Trophoblast cell (in vitro differentiated cells and primary cell): ENCODE results near the gene BOD1L1.

Experiments used
- DNase-seq, 2 donors: peaks; one replicate each; pipeline ENCODE4 v3.0.0-alpha.2; 2016
- H2AFZ ChIP-seq: 2 replicates; pipeline ENCODE4 v1.6.1; 2013; ENCODE audit warnings: low read length, moderate library complexity, mild to moderate bottlenecking; ENCODE audit not compliant: insufficient read depth, poor library complexity
- H2AK5ac ChIP-seq: 2 replicates; pipeline ENCODE4 v1.6.1; 2013; ENCODE audit warnings: mild to moderate bottlenecking, low read length
- H2BK120ac ChIP-seq: 2 replicates; pipeline ENCODE4 v1.6.1; 2013; ENCODE audit warnings: low read length, mild to moderate bottlenecking, moderate library complexity; ENCODE audit not compliant: insufficient read depth, poor library complexity
- H2BK12ac ChIP-seq: 2 replicates; pipeline ENCODE4 v1.6.1; 2013; ENCODE audit warnings: mild to moderate bottlenecking, low read length, moderate library complexity
- H2BK5ac ChIP-seq: 2 replicates; pipeline ENCODE4 v1.6.1; 2013; ENCODE audit warnings: low read length, low read depth, moderate library complexity, mild to moderate bottlenecking; ENCODE audit not compliant: poor library complexity
- H3K14ac ChIP-seq: 2 replicates; pipeline ENCODE4 v1.6.1; 2013; ENCODE audit warnings: mild to moderate bottlenecking, low read length
- H3K18ac ChIP-seq: 2 replicates; pipeline ENCODE4 v1.6.1; 2013; ENCODE audit warnings: mild to moderate bottlenecking, low read length
- H3K23ac ChIP-seq: 2 replicates; pipeline ENCODE4 v1.6.1; 2013; ENCODE audit warnings: low read length
- H3K27ac ChIP-seq: 2 replicates; pipeline ENCODE4 v1.5.1; 2013; ENCODE audit warnings: low read depth, mild to moderate bottlenecking, inconsistent platforms, low read length, moderate library complexity
- H3K27me3 ChIP-seq: 2 replicates; pipeline ENCODE4 v1.6.1; 2013; ENCODE audit warnings: inconsistent platforms, mild to moderate bottlenecking, low read length, moderate library complexity; ENCODE audit not compliant: insufficient read depth
- H3K36me3 ChIP-seq, 2 experiments: 1 replicate in 1 of 2; 2 replicates in 1 of 2; pipeline ENCODE4 v1.6.1; 2013; ENCODE audit warnings: low read length in 2 of 2, mild to moderate bottlenecking in 2 of 2, moderate library complexity in 1 of 2; ENCODE audit not compliant: insufficient read depth in 2 of 2, control insufficient read depth in 1 of 2
- H3K4ac ChIP-seq: 2 replicates; pipeline ENCODE4 v1.6.1; 2013; ENCODE audit warnings: low read depth, mild to moderate bottlenecking, low read length, moderate library complexity
- H3K4me1 ChIP-seq, 2 experiments: 1 replicate in 1 of 2; 2 replicates in 1 of 2; pipeline ENCODE4 v1.6.1; 2013; ENCODE audit warnings: low read length in 2 of 2, mild to moderate bottlenecking in 2 of 2, moderate library complexity in 1 of 2; ENCODE audit not compliant: insufficient read depth in 2 of 2, control insufficient read depth in 1 of 2
- H3K4me2 ChIP-seq: 2 replicates; pipeline ENCODE4 v1.6.1; 2013; ENCODE audit warnings: inconsistent platforms, mild to moderate bottlenecking, low read length, moderate library complexity
- H3K4me3 ChIP-seq: 2 replicates; pipeline ENCODE4 v1.5.1; 2013; ENCODE audit warnings: mild to moderate bottlenecking, low read depth, low read length, inconsistent platforms
- H3K79me1 ChIP-seq: one replicate; pipeline ENCODE4 v1.6.1; 2013; ENCODE audit warnings: low read length
- H3K79me2 ChIP-seq: 2 replicates; pipeline ENCODE4 v1.6.1; 2013; ENCODE audit warnings: low read length, mild to moderate bottlenecking; ENCODE audit not compliant: control insufficient read depth, insufficient read depth, poor library complexity
- H3K9ac ChIP-seq: 2 replicates; pipeline ENCODE4 v1.6.1; 2013; ENCODE audit warnings: mild to moderate bottlenecking, low read length
- H3K9me3 ChIP-seq: 2 replicates; pipeline ENCODE4 v1.6.1; 2013; ENCODE audit warnings: low read depth, mild to moderate bottlenecking, control low read depth, inconsistent platforms, low read length; ENCODE audit not compliant: insufficient read depth
- H4K12ac ChIP-seq: 2 replicates; pipeline ENCODE4 v1.6.1; 2013; ENCODE audit warnings: low read depth, mild to moderate bottlenecking, low read length, moderate library complexity
- H4K8ac ChIP-seq: 2 replicates; pipeline ENCODE4 v1.6.1; 2013; ENCODE audit warnings: low read depth, mild to moderate bottlenecking, low read length, moderate library complexity
- H4K91ac ChIP-seq: one replicate; pipeline ENCODE4 v1.6.1; 2013; ENCODE audit warnings: low read depth, mild to moderate bottlenecking, low read length, moderate library complexity
- WGBS: extraction: QIAGEN DNeasy Blood & Tissue Kit; methylation state at CpG from one replicate; pipeline ENCODE4 v1.1.7; 2013; ENCODE audit warnings: missing lambda C conversion rate; ENCODE audit not compliant: insufficient read length, insufficient coverage; ENCODE audit errors: extremely low coverage; 5-methylcytosine and 5-hydroxymethylcytosine counted together

BOD1L1 gene

DNA sequence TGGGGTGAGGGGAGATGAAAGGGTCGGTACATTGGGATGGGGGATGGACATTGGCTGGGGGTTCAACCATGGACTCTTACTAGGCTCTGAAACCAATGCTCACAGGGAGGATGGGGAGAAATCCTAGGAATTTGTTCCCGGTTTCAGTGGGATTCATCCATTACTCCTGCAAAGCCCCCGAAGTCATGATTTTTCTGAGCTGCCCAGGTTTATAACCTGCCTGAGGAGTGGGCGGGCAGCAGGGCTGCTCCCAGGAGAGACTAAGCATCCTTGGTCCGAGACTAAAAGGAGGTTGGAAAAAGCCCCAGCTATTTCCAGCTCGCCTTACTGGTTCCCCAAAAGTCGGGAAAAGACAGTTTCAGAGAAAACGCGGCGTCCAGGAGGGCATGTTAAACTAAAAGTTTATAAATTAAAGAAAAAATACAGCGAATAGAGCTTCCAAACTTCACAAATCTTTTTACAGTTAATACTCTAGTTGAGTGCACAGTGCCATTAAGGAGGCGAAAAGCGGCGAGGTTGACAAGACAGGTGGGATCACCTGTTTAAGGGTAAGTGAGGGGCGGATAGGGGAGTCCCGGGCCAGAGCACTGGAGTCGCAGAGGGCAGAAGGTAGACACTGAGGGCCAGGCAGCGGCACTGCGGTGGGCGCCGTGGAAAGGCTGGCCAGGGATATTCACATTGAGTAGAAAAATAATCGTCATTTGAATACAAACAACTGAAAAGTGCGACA is 86.9 kb downstream of the BOD1L1 start:
- H4K91ac ChIP-seq, result no peak overlapping the region
- no peak overlapping the region for H3K4ac ChIP-seq
- H3K79me2 ChIP-seq, result no peaks in the 10 kb centered on the region
- H3K27ac ChIP-seq, result no peak overlapping the region
- peaks cover 86% of the 10 kb centered on the region for H3K27me3 ChIP-seq
- H2AK5ac ChIP-seq, result no peak overlapping the region
- no peaks in the 10 kb centered on the region for H3K79me1 ChIP-seq
- DNase-seq, result no peak
- no peak overlapping the region for H4K12ac ChIP-seq
- H2BK5ac ChIP-seq, result no peak overlapping the region
- H2BK12ac ChIP-seq, result no peak overlapping the region
- H3K4me3 ChIP-seq, result no peak overlapping the region
- no peak overlapping the region for H3K23ac ChIP-seq
- no peak overlapping the region for H3K4me2 ChIP-seq
- H2AFZ ChIP-seq, result no peak overlapping the region
- no CpG with 5 or more reads among the region's 23 CpGs for WGBS
- no peak overlapping the region for H3K14ac ChIP-seq
- no peak overlapping the region for H3K9ac ChIP-seq
- no peak overlapping the region for H3K18ac ChIP-seq
- H3K9me3 ChIP-seq, result peaks cover 16% of the 10 kb centered on the region
- no peaks in the 10 kb centered on the region for H3K36me3 ChIP-seq
- no peak overlapping the region for H2BK120ac ChIP-seq
- peaks cover 6 to 17% of the 10 kb centered on the region in 2 experiments for H3K4me1 ChIP-seq
- H4K8ac ChIP-seq, result no peak overlapping the region

DNA sequence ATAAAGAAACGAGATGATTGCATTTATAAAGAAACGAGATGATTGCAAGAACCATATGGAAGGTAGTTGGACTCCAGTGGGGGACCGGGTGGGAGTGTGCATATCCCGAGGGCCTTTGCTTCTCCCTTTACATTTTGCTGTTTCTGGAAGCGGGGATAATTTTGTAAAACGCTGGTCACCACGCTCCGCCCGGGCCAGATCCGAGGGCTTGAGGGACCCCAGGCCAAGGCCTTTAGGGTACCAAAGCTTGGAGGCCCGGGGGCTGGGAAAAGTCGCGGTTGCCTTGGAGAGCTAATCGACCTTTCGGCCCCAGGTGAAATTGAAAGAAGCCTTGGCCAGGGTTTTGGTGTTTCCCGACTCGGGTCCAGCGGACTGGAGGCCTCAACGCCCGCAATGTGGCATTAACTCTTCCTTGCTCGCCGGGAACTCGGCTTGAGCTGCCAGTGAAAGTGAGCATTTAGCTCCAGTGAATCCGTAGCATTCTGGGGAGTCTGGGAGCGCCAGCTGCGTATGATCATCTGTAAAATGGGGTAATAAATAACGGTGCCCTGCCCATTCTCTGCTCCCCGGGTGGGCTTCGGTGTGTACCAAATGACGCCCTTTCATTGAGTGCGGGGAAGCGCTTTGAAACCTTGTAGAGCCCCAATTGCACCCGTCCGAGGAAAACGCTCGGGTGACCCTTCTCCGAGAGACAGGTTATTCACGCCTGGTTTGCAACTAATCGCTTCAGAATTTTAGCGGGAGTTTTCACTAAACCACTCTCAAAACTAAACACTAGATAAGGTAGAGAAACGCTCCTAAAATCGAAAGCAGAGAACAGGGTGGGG is 87.7 kb downstream of the BOD1L1 start:
- Histone ChIP-seq H3K27ac (no peak overlapping the region), H2BK120ac (no peak overlapping the region), H4K8ac (no peak overlapping the region), H3K79me2 (no peaks in the 10 kb centered on the region), H4K91ac (no peak overlapping the region), H4K12ac (no peak overlapping the region), H3K18ac (no peak overlapping the region), H3K4me2 (no peak overlapping the region), H3K4me3 (no peak overlapping the region), H3K23ac (no peak overlapping the region), H3K79me1 (no peaks in the 10 kb centered on the region), H3K14ac (no peak overlapping the region), H3K27me3 (peaks cover 94% of the 10 kb centered on the region), H3K9ac (no peak overlapping the region), H2BK12ac (no peak overlapping the region), H3K36me3 (no peaks in the 10 kb centered on the region), H3K4me1 (peaks cover 6 to 17% of the 10 kb centered on the region in 2 experiments), H3K4ac (no peak overlapping the region), H2AK5ac (no peak overlapping the region), H2AFZ (no peak overlapping the region), H3K9me3 (peaks cover 16% of the 10 kb centered on the region), H2BK5ac (no peak overlapping the region)
- WGBS, result no CpG with 5 or more reads among the region's 42 CpGs
- no peak for DNase-seq

DNA sequence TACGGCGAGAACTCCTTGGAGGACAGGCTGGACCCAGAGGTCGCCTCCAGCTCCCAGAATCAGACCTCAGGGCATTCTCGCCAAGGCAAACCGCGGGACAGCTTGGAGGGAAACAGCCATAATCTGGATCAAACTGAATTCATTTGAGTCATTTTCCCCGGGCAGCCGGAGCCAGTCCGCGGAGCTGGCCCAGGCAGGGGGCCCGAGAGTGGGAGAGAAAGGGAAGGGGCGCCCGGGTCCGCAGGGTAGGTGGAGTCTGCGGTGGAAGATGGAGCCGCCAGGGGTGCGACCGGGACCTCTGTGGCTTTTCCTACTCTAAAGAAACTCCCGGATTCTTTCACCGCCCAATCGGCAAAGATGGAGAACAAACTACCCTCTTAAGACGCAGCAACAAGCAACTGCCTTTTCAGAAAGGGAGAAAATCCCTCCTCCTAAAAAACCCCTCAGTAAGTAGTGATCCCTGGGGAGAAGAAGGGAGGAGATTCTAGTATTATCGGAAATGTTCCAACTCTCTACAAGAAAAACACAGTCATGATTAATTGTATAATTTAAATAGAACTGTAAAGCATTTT is 88.4 kb downstream of the BOD1L1 start:
- WGBS, result no CpG with 5 or more reads among the region's 23 CpGs

DNA sequence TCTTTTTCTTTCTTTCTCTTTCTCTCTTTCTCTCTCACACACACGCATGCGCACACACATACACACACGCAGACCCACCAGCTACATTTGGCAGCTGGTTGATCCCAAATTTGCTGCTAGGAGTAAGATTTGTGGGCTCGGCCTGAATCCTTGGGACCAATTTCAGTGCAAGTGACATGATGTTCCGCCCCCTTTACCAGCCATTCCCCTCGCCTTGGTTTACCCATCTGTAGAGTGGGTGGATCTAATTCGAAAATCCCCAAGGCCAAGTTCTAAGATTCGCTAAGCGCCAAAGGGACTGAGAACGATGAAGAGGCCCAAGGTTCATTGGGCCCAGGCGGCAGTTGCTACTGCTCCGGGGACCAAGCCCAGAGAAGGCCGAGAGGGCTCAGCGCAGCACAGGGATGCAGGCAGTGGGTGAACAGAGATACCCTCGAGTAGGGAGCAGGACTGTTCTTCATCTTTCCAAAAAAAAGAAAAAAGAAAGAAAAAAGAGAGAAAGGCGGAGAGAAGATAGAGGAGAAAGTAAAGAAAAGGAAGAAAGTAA is 89.0 kb downstream of the BOD1L1 start:
- H3K36me3 ChIP-seq, result no peaks in the 10 kb centered on the region
- H4K12ac ChIP-seq, result no peak overlapping the region
- no peak overlapping the region for H3K9ac ChIP-seq
- peaks cover 98% of the 10 kb centered on the region for H3K27me3 ChIP-seq
- H2BK5ac ChIP-seq, result no peak overlapping the region
- no peaks in the 10 kb centered on the region for H3K79me1 ChIP-seq
- H2BK120ac ChIP-seq, result no peak overlapping the region
- H4K91ac ChIP-seq, result no peak overlapping the region
- H3K79me2 ChIP-seq, result no peaks in the 10 kb centered on the region
- no peak overlapping the region for H3K4me3 ChIP-seq
- H3K14ac ChIP-seq, result no peak overlapping the region
- no peak overlapping the region for H3K18ac ChIP-seq
- H3K27ac ChIP-seq, result no peak overlapping the region
- H2AK5ac ChIP-seq, result no peak overlapping the region
- no CpG with 5 or more reads among the region's 16 CpGs for WGBS
- no peak overlapping the region for H2AFZ ChIP-seq
- H3K4me2 ChIP-seq, result no peak overlapping the region
- H3K4ac ChIP-seq, result no peak overlapping the region
- H3K4me1 ChIP-seq, result peaks cover 1 to 11% of the 10 kb centered on the region in 2 experiments
- H2BK12ac ChIP-seq, result no peak overlapping the region
- H3K23ac ChIP-seq, result peak overlapping the region; percentile 34
- H3K9me3 ChIP-seq, result peaks cover 16% of the 10 kb centered on the region
- no peak overlapping the region for H4K8ac ChIP-seq
- no peak for DNase-seq

More for the DNA sequence above, 88.4 kb downstream of the BOD1L1 start:
- Histone ChIP-seq H3K4me3 (no peak overlapping the region), H3K79me1 (no peaks in the 10 kb centered on the region), H3K27ac (no peak overlapping the region), H2AK5ac (no peak overlapping the region), H3K9me3 (peaks cover 16% of the 10 kb centered on the region), H3K4me1 (peaks cover 6 to 17% of the 10 kb centered on the region in 2 experiments), H3K4me2 (no peak overlapping the region), H3K14ac (no peak overlapping the region), H3K36me3 (no peaks in the 10 kb centered on the region), H4K8ac (no peak overlapping the region), H3K23ac (no peak overlapping the region), H2BK12ac (no peak overlapping the region), H3K9ac (no peak overlapping the region), H3K4ac (no peak overlapping the region), H4K91ac (no peak overlapping the region), H4K12ac (no peak overlapping the region), H2AFZ (no peak overlapping the region), H3K27me3 (peaks cover 98% of the 10 kb centered on the region), H3K18ac (no peak overlapping the region), H2BK120ac (no peak overlapping the region), H3K79me2 (no peaks in the 10 kb centered on the region), H2BK5ac (no peak overlapping the region)
- no peak for DNase-seq
